GM19240 (cell line): Measurements from ENCODE around the gene MDH2.
"Not testable (repeated sequence)": the region's sequence is repeated elsewhere in the genome, so short reads cannot be mapped to it uniquely, and the experiment has no call there.

Experiments
- DNase-seq: peaks from one replicate; pipeline ENCODE4 v3.0.0; 2011; ENCODE audit warnings: low spot score; ENCODE audit not compliant: insufficient read length

Gene MDH2

DNA sequence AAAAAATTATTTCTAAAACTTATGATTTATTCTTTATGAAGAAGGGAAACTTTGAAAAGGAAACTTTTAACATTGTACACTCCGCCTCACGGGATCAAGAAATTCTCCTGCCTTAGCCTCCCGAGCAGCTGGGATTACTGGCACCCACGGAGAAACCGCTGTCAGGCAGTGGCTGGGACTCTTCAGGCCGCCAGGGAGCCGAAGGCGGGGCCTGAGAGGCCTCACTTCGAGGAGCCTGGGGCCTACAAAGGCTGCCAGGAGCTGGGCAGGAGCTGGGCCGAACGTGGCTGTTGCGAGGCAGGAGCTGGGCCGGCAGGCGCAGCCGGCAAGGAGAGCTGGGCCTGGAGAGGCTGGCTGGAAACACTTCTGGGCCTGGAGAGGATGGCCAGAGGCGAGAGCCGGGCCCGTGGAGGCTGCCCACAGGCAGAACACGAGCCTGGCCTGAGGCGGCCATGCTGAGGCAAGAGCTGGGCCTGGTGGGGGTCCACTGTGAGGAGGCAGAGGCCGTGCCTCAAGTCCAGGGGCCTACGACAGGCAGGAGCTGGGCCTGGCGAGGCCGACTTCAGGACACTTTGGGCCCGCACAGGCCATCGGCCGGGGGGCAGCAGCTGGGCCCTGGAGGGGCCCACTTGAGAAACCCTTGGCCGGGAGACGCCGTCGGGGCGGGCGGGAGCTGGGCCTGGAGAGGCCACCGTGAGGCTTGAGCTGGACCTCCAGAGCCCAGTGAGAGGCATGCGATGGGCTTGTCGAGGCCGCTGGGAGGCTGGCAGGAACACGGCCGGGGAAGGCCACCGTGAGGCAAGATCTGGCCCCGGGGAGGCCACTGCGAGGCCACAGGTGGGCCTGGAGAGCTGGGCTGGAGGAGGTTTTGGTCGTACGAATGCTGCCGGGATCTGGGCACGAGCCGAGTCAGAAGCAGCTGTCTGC, 23.7 kb downstream of the MDH2 start:
- no peak for DNase-seq

DNA sequence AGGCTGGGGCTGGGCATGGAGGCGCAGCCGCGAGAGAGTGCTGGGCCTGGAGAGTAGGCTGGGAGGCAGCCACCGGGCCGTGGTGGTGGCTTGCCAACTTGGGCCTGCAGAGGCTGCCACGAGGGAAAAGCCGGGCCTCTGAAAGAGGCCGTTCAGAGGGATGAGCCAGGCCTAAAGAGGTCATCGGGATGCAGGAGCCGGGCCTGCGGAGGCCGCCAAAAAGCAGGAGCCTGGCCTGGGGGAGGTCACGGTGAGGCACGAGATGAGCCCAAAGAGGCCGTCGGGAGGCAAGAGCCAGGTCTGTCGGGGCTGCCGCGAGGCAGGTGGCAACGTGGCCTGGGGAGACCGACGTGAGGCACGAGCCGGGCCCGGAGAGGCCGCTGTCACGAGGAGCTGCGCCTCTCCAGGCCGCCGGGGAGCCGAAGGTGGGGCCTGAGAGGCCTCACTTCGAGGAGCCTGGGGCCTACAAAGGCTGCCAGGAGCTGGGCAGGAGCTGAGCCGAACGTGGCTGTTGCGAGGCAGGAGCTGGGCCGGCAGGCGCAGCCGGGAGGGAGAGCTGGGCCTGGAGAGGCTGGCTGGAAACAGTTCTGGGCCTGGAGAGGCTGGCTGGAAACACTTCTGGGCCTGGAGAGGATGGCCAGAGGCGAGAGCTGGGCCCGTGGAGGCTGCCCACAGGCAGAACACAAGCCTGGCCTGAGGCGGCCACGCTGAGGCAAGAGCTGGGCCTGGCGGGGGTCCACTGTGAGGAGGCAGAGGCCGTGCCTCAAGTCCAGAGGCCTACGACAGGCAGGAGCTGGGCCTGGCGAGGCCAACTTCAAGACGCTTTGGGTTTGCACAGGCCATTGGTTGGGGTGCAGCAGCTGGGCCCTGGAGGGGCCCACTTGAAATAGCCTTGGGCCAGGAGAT, 24.6 kb downstream of the MDH2 start:
- DNase-seq, result no peak

DNA sequence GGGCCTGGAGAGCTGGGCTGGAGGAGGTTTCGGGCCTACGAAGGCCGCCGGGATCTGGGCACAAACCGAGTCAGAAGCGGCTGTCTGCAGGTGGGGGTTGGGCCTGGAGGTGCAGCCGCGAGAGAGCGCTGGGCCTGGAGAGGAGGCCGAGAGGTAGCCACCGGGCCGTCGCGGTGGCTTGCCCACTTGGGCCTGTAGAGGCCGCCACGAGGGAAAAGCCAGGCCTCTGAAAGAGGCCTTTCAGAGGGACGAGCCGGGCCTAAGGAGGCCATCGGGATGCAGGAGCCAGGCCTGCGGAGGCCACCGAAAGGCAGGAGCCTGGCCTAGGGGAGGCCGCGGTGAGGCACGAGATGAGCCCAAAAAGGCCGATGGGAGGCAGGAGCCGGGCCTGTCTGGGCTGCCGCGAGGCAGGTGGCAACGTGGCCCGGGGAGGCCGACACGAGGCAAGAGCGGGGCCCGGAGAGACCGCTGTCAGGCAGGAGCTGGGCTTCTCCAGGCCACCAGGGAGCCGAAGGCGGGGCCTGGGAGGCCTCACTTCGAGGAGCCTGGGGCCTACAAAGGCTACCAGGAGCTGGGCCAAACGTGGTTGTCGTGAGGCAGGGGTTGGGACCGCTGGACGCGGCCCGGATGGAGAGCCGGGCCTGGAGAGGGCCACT, 25.6 kb downstream of the MDH2 start:
- no peak for DNase-seq

DNA sequence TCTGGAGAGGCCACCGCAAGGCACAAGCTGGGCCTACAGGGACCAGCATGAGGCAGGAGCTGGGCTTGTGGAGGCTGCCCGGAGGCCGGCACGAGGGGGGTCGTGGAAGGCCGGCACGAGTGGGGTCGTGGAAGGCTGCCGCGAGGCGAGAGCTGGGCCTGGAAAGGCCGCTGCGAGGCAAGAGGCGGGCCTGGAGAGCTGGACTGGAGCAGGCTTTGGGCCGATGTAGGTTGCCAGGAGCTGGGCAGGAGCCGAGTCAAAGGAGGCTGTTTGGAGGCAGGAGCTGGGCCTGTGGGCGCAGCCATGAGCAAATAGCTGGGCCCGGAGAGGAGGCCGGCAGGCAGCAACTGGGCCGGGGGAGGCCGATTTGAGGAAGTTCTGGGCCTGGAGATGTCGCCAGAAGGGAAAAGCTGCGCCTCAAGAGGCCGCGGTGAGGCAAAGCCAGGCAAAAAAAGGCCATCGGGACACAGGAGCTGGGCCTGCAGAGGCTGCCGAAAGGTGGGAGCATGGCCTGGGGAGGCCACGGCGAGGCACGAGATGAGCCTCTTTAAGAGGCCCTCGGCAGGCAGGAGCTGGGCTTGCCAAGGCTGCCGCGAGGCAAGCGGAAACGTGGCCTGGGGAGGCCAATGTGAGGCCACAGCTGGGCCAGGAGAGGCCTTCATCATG, 26.5 kb downstream of the MDH2 start:
- no peak for DNase-seq

DNA sequence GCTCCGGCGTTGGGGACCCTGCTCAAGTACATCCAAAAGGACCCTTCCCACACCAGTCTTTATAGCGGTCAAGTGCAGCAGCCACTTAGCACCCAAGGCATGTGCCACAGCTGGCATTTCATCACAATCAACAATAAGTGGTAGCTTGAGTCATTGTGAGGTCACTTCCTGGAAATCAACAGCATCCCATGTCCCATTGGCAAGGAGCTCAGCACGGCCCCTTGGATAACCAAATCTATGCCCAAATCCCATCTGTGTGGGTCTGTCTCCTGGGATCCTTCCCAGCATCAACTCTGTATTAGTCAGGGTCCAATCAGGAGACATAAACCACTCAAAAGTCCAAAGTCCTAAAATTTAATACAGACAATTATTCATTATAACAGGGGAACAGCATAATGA, 27.1 kb downstream of the MDH2 start:
- DNase-seq, result no peak

DNA sequence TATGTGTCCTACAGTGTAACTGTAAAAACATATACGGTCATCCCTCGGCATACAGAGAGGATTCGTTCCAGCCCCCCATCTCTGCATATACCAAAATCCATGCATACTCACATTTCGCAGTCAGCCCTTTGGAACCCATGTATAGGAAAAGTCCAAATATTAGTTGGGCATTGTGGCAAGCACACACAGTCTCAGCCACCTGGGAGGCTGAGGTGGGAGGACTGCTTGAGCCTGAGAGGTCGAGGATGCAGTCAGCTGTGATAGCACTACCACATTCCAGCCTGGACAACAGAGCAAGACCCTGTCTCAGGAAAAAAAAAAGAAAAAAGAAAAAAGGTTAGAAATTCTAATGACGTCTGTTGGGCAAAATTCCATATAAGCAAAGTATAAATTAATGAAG, 29.1 kb downstream of the MDH2 start:
- DNase-seq, result no peak

DNA sequence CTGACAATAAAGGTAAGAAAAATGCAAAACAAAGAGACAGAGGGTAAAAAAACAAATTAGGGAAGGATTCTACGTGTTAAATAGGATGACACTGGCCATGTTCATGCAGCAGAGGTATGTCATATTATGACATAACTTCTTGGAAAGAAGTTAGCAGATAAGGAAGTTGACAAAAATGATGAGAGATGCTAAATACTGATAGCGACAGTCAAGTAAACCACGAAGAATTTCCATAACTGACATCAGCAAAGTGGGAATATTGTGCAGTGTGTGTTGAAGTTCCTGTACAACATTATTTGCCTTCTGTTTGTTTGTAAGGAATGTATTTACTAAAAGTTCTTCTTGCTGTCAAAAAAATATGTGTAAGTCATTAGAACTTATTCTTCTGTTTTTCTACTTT, 29.5 kb downstream of the MDH2 start:
- no peak for DNase-seq

DNA sequence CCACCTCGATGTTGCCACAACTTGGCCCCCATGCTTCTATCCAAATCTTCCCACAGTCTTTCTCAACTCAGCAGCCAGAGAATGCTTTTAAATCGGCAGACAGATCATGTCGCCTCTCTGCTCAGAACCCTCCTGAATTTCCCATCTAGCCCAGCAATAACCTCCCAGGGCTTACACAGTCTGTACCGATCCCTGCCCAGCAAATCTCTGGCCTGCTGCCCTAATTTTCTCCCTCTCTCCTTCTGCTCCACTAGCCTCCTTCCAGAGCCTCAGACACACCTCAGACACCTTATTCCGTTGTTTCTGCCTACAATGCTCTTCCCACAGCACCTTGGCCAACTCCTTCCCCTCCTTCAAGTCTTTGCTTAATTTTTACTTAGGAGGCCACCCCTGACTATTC, 32.3 kb downstream of the MDH2 start:
- DNase-seq, result no peak

DNA sequence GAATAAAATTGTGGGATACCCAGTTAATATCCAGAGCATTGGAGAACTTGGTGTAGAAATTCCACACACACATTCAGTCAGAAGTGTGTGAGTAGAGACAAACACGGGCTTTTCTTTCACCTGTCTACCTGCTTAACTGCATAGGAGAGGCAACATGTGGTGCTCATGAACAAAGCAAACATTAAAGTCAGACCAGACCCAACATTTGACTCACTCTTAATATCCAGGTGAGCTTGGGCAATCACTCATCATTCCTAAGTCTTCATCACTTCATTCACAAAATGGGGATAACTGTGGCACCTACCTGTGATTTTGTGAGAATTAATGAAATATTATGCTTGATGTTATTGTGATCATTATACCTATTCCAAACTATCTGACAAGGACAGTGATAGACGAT, 36.2 kb downstream of the MDH2 start:
- DNase-seq, result not testable (repeated sequence)

DNA sequence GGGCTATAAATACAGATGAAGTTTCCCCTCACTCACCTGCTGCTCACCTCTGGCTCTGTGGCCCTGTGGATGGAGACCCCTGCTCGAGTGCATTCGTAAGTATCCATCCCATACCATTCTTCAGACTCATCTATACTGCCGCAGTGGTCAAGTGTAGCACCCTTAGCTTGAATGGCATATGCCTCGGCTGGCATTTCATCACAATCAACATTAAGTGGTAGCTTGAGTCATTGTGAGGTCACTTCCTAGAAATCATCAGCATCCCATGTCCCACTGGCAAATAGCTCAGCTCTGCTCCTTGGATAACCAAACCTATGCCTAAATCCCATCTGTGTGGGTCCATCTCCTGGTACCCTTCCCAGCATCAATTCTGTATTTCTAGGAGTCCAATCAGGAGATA, 38.2 kb downstream of the MDH2 start:
- no peak for DNase-seq

DNA sequence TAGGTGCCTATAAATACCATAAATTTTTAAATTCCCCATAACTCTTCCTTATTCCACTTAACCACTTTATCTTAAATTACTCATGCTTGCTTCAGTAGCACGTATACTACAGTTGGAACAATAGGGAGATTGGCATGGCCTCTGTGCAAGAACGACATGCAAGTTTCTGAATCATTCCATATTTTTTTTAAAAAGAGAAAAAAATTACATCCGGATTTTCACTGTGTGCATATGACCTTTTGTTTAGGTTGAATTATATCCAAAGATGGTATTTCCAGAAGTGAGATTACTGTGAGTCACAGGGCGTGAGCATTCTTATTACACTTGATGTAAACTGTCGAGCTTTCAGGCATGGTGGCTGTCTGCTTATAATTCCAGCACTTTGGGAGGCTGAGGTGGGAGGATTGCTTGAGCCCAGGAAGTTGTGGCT, 39.5 kb downstream of the MDH2 start:
- not testable (repeated sequence) for DNase-seq

DNA sequence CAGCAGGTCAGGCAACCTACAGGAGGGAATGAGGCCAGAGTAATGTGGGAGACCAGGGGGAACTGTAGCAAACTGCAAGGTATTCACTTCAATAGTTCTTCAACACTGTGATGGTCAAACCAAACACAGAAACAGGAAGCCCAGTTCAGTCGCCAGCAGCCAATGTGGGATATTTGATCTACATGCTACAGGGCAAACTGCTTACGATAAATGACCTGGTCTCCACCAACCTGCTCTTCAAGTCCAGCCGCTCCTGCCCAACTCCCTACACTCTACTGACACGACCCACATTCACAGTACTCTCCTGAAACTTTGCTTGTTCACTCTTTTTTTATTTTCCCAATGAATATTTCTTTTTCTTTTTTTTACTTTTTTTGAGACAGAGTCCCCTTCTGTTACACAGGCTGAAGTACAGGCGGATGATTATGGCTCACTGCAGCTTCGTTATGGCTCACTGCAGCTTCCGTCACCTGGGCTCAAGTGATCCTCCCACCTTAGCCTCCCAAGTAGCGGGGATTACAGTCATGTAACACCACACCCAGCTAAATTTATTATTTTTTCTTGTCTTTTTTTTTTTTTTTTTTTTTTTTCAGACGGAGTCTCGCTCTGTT, 42.1 kb downstream of the MDH2 start:
- no peak for DNase-seq

DNA sequence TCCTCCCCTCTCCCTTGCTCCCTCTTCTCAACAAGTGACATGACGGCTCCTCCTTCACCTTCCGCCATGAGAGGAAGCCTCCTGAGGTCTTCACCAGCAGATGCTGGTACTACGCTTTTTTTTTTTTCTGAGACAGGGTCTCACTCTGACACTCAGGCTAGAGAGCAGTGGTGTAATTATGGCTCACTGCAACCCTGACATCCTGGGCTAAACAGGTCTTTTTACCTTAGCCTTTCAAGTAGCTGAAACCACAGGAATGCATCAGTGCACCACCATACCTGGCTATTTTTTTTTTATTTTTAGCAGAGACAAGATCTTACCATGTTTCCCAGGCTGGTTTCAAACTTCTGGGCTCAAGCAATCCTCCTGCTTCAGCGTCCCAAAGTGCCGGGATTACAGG, 43.6 kb downstream of the MDH2 start:
- DNase-seq, result no peak

DNA sequence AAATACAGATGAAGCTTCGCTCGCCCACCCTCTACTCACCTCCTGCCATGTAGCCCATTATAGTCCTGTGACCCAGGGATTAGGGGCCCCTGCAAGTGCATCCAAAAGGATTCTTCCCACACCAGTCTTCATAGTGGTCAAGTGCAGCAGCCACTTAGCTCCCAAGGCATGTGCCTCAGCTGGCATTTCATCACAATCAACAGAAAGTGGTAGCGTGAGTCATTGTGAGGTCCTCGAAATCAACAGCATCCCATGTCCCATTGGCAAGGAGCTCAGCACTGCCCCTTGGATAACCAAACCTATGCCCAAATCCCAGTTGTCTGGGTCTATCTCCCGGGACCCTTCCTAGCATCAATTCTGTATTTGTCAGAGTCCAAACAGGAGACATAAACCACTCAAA, 45.6 kb downstream of the MDH2 start:
- DNase-seq, result not testable (repeated sequence)

DNA sequence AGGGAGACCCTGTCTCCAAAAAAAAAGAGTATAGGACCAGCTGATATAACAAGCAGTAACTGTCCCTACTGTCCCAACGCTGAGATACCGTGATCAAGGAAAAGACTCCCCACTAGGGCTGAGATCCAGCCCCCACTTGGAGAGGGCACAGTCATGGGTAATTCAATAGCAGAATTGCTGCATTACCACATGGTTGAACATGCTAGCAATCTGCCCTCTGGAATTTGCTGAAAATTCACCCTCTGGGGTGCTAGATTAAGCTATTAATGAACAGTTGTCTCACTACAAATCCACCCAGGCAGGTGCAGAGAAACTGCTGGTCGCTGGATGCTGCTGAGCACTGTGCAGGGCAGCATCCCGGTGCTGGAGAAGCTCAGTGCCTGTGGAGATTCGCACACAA, 46.4 kb downstream of the MDH2 start:
- not testable (repeated sequence) for DNase-seq

DNA sequence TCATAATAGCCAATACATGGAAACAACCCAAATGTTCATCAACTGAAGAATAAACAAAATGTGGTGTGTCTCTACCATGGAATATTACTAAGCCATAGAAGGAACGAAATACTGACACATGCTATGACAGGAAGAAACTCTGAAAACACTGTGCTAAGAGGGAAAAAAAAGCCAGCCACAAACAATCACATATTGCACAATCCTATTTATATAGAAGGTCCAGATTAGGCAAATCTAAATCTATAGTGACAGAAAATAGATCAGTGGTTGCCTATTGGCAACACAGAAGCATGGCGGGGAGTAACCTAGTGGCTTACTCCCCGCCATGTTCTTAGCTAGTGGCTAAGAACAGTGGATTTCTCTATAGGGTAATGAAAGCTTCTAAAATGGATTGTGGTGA, 48.0 kb downstream of the MDH2 start:
- no peak for DNase-seq

DNA sequence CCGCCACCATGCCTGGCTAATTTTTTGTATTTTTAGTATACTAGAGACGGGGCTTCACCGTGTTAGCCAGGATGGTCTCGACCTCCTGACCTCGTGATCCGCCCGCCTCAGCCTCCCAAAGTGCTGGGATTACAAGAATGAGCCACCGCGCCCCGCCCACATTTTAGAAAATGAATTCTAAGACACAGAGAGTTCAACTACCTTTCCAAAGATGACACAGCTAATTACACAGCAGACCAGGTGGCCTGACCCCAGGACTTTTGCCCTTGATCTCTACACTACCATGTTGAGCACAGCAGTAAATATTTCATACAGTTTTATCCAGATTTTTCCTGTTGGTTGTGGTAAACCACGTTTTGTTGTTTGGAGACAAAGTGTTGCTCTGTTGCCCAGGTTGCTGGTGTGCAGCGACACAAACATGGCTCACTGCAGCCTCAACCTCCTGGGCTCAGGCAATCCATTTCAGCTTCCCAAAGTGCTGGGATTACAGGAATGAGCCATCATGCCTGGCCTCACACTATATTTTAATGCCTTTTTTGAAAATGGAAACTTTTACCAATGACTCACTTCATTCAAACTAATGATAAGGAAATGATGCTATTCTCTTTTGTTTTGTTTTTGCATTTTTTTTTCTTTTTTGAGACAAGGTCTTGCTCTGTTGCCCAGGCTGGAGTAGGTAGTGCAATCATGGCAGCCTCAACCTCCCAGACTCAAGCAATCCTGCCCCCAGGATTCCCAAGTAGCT, 54.0 kb downstream of the MDH2 start:
- not testable (repeated sequence) for DNase-seq

DNA sequence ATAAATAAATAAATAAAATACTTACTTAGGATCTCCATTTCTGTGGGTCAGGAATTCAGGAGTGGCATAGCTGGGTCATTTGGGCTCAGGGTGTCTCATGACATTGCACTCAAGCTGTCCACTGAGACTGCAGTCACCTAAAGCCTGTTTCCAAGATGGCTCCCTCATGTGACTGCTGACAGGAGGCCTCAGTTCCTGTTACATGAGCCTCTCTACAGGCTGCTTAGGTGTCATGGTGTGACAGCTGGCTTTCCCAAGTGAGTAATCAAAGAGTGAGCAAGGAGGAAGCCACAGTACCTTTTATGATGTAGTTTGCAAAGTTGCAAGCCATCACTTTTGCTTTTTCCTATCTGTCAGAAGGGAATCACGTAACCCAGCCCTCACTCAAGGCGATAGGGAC, 55.9 kb downstream of the MDH2 start:
- DNase-seq, result not testable (repeated sequence)

DNA sequence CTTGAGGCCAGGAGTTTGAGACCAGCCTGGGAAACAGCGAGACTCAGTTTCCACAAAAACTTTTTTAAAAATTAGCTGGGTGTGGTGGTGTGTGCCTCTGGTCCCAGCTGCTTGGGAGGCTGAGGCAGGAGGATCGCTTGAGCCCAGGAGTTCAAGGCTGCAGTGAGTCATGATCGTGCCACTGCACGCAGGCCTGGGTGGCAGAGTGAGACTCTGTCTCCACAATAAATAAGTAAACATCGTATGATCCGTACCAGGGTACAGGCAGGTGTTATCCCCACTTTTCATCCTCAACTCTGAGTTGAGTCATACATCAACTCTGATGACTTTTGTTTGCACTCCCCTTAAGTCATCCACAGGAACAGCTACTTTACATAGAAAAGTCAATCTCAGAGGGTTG, 58.2 kb downstream of the MDH2 start:
- DNase-seq, result not testable (repeated sequence)

DNA sequence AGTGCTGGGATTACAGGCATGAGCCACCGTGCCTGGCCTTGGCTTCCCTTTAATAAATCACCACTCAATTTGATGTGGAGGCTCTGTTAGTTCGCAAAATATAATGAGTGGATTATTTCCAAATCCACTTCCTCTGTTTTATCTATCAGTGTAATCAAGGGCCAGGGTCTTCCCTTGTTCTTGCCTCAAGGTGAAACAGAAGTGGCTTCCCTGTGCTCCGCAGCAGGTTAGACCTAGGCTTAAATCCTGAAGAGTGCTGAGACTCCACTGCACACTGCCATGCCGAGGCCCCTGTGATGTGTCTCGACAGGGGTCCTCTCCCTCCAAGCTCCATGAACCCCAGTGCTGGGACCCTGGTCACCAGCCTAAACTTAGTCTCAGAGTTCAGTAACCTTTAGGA, 59.0 kb downstream of the MDH2 start:
- DNase-seq, result no peak
